ENCODE results near the gene ARHGAP15. TPM values are rescaled to one million over a fixed set of nuclear protein-coding genes. Genes with fewer than 3 reads are reported as not detected.

ARHGAP15 gene
- total RNA-seq, 1 experiment from 2014 or later = not detected

DNA sequence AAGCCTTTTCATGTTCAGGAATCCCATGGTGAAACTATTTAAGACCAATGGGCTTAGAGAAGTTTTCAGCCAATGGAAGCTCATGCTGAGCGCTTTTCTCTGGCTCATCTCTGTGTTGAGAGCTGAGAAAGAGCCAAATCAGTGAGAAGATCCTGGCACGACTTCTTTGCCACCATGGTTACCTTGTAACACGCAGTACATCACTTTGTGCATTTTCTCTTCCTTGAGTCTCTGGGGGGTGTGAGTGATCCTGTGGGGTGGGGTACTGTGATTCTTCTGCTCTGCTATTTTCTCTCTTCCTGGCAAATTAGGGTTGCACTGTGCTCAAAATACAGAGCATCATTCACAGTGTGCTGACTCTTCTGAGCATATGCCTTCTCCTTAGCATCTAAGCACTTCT, 664.2 kb downstream of the ARHGAP15 start:
- Histone ChIP-seq H3K27ac (no peak overlapping the region), H3K4me3 (no peak overlapping the region), H3K9me3 (replicated peaks) (no peaks in the 10 kb centered on the region), H3K4me1 (replicated peaks) (no peaks in the 10 kb centered on the region), H3K36me3 (no peaks in the 10 kb centered on the region), H3K27me3 (replicated peaks) (no peaks in the 10 kb centered on the region)
- no peak for DNase-seq (ENCODE audit: low read depth in 1 of 2, low spot score in 2 of 2)

DNA sequence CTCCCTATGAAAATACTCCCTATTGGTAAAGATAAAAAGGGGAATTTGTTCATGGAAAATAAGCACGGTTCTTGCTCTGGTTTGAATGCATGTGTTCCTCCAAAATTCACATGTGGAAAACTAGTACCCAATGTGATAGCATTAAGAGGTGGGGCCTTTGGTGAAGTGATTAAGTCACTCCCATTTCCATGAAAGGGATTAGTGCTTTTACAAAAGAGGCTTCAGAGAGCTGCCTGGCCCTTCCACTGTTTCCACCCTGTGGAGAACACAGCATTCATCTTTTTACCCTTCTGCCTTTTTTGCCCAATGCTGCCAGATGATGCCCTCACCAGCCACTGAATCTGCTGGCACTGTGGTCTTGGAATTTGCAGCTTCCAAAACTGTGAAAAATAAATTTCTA, 666.8 kb downstream of the ARHGAP15 start:
- no peak overlapping the region for H3K27ac ChIP-seq
- no peaks in the 10 kb centered on the region for H3K27me3 ChIP-seq (replicated peaks)

DNA sequence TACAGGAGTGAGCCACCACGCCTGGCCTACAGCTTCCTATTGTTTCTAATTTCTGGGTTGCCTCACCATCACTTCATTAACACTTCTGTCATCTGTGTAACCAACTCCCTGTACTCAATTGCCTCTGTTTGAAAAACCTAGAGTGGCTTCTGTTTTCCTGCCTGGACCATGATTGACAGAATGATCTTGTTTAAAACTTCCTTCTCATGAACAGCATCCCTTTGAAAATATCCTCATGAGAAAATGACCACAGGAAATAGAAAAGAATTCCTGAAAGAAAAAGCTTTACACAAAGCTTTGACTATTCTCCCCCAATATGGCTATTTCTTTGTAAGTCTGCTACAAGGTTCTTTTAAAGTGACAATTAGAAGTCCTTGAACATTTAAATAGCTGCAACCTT, 672.3 kb downstream of the ARHGAP15 start:
- Histone ChIP-seq H3K4me3 (no peak overlapping the region), H3K27ac (peak overlapping the region; percentile 97), H3K27me3 (replicated peaks) (no peaks in the 10 kb centered on the region), H3K36me3 (no peaks in the 10 kb centered on the region), H3K4me1 (replicated peaks) (peaks cover 23% of the 10 kb centered on the region), H3K9me3 (replicated peaks) (no peaks in the 10 kb centered on the region)
- no peak for DNase-seq (ENCODE audit: low read depth in 1 of 2, low spot score in 2 of 2)

More for the DNA sequence above, 666.8 kb downstream of the ARHGAP15 start:
- no peaks in the 10 kb centered on the region for H3K4me1 ChIP-seq (replicated peaks)
- H3K36me3 ChIP-seq = no peaks in the 10 kb centered on the region
- no peaks in the 10 kb centered on the region for H3K9me3 ChIP-seq (replicated peaks)
- no peak for DNase-seq (ENCODE audit: low read depth in 1 of 2, low spot score in 2 of 2)
- no peak overlapping the region for H3K4me3 ChIP-seq

DNA sequence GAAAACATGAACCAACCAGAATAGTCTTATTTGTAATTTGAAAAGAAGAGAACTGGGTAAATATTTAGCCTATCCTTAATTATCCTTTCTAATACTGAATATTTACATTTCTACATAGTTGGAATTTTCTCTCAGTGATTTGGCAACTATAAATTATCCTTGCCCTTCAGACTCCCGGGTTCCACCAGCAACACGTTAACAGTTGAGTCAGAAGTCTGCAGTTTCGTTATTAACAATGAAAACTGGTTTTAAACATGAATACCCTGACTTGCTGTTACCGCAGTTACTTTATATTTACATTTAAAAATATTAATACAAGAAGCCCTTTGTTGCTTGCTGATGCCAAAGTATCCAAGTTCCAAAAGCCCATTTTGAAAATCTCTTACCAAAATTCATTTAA, 673.0 kb downstream of the ARHGAP15 start:
- peak; percentile 58 to 76 for DNase-seq (ENCODE audit: low read depth in 1 of 2, low spot score in 2 of 2)
- no peaks in the 10 kb centered on the region for H3K9me3 ChIP-seq (replicated peaks)
- H3K4me3 ChIP-seq = no peak overlapping the region
- no peaks in the 10 kb centered on the region for H3K36me3 ChIP-seq
- peak overlapping the region; percentile 97 for H3K27ac ChIP-seq
- H3K27me3 ChIP-seq (replicated peaks) = no peaks in the 10 kb centered on the region
- H3K4me1 ChIP-seq (replicated peaks) = peaks cover 23% of the 10 kb centered on the region

DNA sequence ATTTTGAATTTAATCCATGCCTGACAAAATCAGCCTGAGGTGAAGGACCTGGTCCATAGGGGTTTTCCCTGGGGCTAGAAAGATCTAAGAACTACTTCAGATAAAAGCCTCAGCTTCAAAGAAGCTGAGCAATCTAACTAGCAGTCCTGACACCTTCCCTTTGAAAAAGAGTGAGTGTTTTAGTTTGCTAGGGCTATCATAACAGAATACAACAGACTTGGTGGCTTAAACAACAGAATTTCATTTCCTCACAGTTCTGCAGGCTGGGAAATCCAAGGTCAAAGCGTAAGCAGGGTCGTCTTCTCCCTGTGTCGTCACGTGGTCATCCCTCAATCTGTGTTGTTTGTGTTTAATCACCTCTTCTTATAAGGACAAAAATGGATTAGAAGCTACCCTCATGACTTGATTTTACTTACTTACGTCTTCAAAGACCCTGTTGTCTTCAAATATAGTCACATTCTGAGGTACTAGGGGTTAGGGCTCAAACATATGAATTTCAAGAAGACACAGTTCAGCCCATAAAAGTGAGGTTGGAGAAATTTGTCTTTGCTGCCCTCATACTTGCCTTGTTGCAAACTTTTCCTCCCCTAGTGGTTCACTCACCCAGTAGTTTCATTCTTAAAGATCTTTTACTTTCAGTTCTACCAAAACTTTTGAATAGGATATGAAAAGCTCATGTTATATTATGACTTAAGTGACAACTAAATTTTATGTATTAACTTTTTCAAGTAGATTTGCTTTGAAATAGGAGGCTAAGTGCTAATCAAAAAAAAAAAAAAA, 673.8 kb downstream of the ARHGAP15 start:
- Histone ChIP-seq H3K4me3 (no peak overlapping the region), H3K9me3 (replicated peaks) (no peaks in the 10 kb centered on the region), H3K4me1 (replicated peaks) (peaks cover 23% of the 10 kb centered on the region), H3K27ac (peak overlapping the region; percentile 97), H3K27me3 (replicated peaks) (no peaks in the 10 kb centered on the region), H3K36me3 (no peaks in the 10 kb centered on the region)
- no peak for DNase-seq (ENCODE audit: low read depth in 1 of 2, low spot score in 2 of 2)

DNA sequence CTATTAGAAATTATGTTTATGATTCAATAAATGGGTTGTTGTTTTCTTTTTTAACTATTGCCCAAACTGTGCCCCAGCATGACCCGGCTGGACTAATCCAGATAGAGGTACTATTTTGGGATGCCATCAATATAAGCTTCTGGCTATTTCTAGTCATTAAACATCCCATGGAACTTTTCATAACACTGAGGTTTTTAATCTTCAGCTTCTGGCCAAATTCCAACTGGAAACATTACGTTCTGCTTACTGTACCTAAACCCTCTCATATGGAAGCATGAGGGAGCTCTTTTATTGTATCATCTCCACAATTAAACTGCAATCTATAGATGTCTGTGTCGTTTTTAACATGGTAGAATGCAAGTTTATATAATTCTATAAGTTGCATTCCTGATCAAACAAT, 674.7 kb downstream of the ARHGAP15 start:
- Histone ChIP-seq H3K4me1 (replicated peaks) (peaks cover 23% of the 10 kb centered on the region), H3K27me3 (replicated peaks) (no peaks in the 10 kb centered on the region), H3K4me3 (no peak overlapping the region), H3K27ac (no peak overlapping the region), H3K9me3 (replicated peaks) (no peaks in the 10 kb centered on the region), H3K36me3 (no peaks in the 10 kb centered on the region)
- DNase-seq (ENCODE audit: low read depth in 1 of 2, low spot score in 2 of 2) = no peak

DNA sequence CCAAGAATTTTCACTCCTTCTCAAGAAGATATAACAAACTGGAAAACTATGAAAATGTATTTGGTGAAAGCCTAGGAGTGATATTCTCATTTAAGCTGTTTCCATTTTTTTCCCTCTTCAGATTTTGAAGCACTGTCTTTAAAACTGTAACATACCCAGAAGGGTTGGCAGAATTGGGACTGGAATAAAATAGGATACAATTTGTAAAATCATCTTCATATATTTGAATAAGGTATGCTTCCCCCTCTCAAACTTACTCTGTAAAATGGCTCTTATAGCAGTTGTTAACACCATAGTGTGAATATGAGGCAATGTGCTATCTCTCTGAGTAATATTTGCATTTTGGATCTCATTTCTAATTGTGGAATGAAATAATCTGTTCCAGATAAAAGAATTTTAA, 676.4 kb downstream of the ARHGAP15 start:
- no peak for DNase-seq (ENCODE audit: low read depth in 1 of 2, low spot score in 2 of 2)
- Histone ChIP-seq H3K4me3 (no peak overlapping the region), H3K27me3 (replicated peaks) (no peaks in the 10 kb centered on the region), H3K27ac (no peak overlapping the region), H3K9me3 (replicated peaks) (no peaks in the 10 kb centered on the region), H3K4me1 (replicated peaks) (peaks cover 23% of the 10 kb centered on the region), H3K36me3 (no peaks in the 10 kb centered on the region)

DNA sequence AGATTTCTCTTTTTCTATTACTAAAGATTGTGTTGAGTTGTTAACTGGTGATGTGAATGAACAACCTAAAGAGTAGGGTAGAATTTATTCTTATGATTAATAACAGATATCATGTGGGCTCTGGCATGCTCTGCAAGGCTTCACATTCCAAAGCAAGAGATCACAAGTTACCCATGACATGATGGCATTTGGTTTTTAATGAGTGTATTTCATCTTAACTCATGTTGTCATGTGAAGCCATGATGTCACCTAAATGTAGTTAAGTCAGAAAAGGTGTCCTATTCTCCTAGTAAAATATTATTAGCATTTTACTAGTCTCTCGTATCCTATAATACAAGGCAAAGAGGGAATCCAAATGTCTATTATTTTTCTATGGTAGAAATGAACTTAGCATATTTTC, 678.0 kb downstream of the ARHGAP15 start:
- peaks cover 15% of the 10 kb centered on the region for H3K4me1 ChIP-seq (replicated peaks)
- H3K27me3 ChIP-seq (replicated peaks) = no peaks in the 10 kb centered on the region
- H3K36me3 ChIP-seq = no peaks in the 10 kb centered on the region
- no peak for DNase-seq (ENCODE audit: low read depth in 1 of 2, low spot score in 2 of 2)
- no peak overlapping the region for H3K27ac ChIP-seq
- H3K4me3 ChIP-seq = no peak overlapping the region
- H3K9me3 ChIP-seq (replicated peaks) = no peaks in the 10 kb centered on the region

DNA sequence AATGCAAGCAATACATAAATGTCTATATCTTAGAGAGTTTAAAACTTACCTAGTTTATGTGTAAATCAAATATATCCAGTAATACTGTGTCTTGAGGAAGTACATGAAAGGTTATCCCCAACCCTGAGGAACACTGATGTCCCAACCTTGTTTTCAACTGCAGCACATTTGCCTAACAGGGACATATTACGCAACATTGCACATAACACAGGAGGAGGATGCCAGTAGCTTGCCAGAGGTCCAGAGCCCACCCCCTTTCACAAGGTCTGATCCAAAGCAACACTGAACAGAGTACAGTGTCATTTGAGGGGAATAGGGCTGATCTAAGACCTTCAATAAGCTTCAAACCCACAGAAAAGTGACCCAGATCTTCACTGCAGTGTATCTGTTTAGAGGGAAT, 678.5 kb downstream of the ARHGAP15 start:
- H3K36me3 ChIP-seq = no peaks in the 10 kb centered on the region
- no peak for DNase-seq (ENCODE audit: low read depth in 1 of 2, low spot score in 2 of 2)
- no peak overlapping the region for H3K4me3 ChIP-seq
- no peaks in the 10 kb centered on the region for H3K9me3 ChIP-seq (replicated peaks)
- H3K4me1 ChIP-seq (replicated peaks) = peaks cover 11% of the 10 kb centered on the region
- H3K27me3 ChIP-seq (replicated peaks) = no peaks in the 10 kb centered on the region
- no peak overlapping the region for H3K27ac ChIP-seq

DNA sequence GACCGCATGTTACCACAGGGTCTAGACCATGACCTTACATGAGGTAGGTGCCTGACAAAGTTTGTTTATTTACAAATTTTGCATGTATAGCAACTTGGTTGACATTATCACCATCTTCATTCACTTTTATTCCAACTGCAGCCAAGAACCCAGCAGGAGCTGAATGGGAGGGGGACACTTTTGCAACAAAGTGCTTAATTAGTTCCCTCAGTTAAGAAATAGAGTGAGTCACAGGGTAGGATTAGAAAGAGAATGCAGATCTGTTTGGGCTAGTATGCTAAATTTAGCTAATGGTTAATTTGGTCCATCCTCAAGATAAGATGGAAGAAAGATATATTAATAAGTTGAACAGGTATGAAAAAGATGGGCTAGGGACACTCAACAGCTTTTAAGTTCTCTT, 678.9 kb downstream of the ARHGAP15 start:
- Histone ChIP-seq H3K27ac (no peak overlapping the region), H3K4me1 (replicated peaks) (peaks cover 6% of the 10 kb centered on the region), H3K9me3 (replicated peaks) (no peaks in the 10 kb centered on the region), H3K36me3 (no peaks in the 10 kb centered on the region), H3K4me3 (no peak overlapping the region), H3K27me3 (replicated peaks) (no peaks in the 10 kb centered on the region)
- DNase-seq (ENCODE audit: low read depth in 1 of 2, low spot score in 2 of 2) = no peak

DNA sequence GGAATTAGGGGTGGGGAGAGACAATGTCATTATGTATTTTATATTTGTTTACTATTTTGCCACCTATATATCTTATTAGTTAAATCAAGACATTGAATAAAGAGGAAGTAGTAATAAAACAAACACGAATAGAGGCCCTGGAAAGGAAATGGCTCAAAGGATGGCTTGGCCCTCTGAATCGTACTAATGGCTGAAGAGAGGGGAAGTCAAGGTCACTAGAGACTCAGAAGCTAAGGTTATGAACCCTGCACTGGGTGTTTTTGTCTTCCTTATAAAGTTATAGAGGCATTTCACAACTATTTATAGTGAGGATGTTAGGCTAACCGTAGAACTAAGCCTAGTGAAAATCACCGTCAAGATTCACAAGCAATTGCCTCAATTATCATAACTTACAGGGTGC, 685.9 kb downstream of the ARHGAP15 start:
- Histone ChIP-seq H3K4me3 (no peak overlapping the region), H3K36me3 (no peaks in the 10 kb centered on the region), H3K27me3 (replicated peaks) (no peaks in the 10 kb centered on the region), H3K27ac (no peak overlapping the region), H3K9me3 (replicated peaks) (no peaks in the 10 kb centered on the region), H3K4me1 (replicated peaks) (no peaks in the 10 kb centered on the region)
- no peak for DNase-seq (ENCODE audit: low read depth in 1 of 2, low spot score in 2 of 2)

DNA sequence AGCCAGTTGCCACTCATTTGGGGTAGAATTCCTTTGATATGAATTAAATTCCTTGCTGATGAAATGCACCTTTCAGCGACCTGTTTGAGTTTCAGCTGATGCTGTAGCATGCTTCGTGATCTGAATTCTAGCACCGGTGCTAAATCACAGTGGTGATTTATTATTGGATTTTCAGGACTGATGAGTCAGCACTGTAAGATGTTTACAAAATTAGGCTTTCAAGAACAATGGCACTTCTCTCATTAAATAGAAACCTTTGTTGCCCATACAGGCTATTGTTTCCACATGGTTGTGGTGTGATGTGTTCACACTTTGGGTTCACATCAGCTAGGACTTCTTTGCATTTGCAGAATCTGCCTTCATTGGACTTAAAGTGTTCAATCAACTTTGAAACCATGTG, 687.7 kb downstream of the ARHGAP15 start:
- no peaks in the 10 kb centered on the region for H3K4me1 ChIP-seq (replicated peaks)
- no peak overlapping the region for H3K27ac ChIP-seq
- no peaks in the 10 kb centered on the region for H3K9me3 ChIP-seq (replicated peaks)
- no peak for DNase-seq (ENCODE audit: low read depth in 1 of 2, low spot score in 2 of 2)
- no peaks in the 10 kb centered on the region for H3K36me3 ChIP-seq
- no peaks in the 10 kb centered on the region for H3K27me3 ChIP-seq (replicated peaks)
- no peak overlapping the region for H3K4me3 ChIP-seq
